Activated T-cell treated with anti-CD3 and anti-CD28 coated beads, Interleukin-2, amount 50 U/mL, for 4 hours (primary cell): ENCODE data around the gene CACNA2D1. TPM values are rescaled to one million over a fixed set of nuclear protein-coding genes. Genes with fewer than 3 reads are reported as not detected.

Experiments
- ATAC-seq, 2 donors: fragments of 200-7000 bp; cut with Tn5 transposase; one replicate each; pipeline ENCODE4 v1.10.0; 2021
- DNase-seq: peaks from one replicate; pipeline ENCODE4 v3.0.0-alpha.2; 2020
- H3K27me3 Mint-ChIP-seq: one replicate; pipeline ENCODE4 v1.8.0; 2021; ENCODE audit warnings: low read depth, mixed read lengths
- H3K36me3 Mint-ChIP-seq: one replicate; pipeline ENCODE4 v1.8.0; 2022; ENCODE audit warnings: mixed read lengths; ENCODE audit not compliant: insufficient read depth
- H3K4me1 Mint-ChIP-seq: one replicate; pipeline ENCODE4 v1.8.0; 2021; ENCODE audit warnings: low read depth, mixed read lengths
- H3K4me3 Mint-ChIP-seq: one replicate; pipeline ENCODE4 v1.8.0; 2021; ENCODE audit warnings: mild to moderate bottlenecking, moderate library complexity, mixed read lengths
- H3K9me3 Mint-ChIP-seq: one replicate; pipeline ENCODE4 v1.8.0; 2021; ENCODE audit warnings: mixed read lengths
- total RNA-seq, 3 donors: library from RNA; stranded (reverse); gene quantifications; one replicate each; pipeline ENCODE4 v1.2.1, GENCODE V29; 2021

Gene CACNA2D1
- total RNA-seq, 3 donors from 2014 or later, result 0.03 to 0.24 (median 0.18) TPM

DNA sequence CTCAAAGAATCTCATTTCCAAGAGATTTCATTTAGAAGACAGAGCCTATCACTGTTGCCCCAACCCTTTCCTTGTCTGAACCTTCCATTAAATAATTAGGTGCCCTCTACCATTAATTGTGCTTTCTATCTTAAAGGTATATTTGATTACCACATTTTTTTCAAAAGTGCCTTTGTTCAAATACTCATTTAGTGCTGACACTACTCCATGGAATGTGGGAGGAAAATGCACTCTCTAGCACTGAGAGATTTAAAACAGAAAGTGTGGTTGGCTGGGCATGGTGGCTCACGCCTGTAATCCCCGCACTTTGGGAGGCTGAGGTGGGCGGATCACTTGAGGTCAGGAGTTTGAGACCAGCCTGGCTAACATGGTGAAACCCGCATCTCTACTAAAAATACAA is 119.8 kb downstream of the CACNA2D1 start:
- Mint-ChIP-seq H3K4me1 (no peaks in the 10 kb centered on the region), H3K4me3 (no peak overlapping the region), H3K9me3 (peaks cover 17% of the 10 kb centered on the region), H3K36me3 (no peaks in the 10 kb centered on the region), H3K27me3 (no peaks in the 10 kb centered on the region)
- DNase-seq (no peak), ATAC-seq (no peak)

- no peak overlapping the region for H3K4me3 Mint-ChIP-seq
- H3K9me3 Mint-ChIP-seq, result peaks cover 4% of the 10 kb centered on the region
- no peak for DNase-seq
- H3K27me3 Mint-ChIP-seq, result no peaks in the 10 kb centered on the region
- no peak for ATAC-seq
- H3K4me1 Mint-ChIP-seq, result no peaks in the 10 kb centered on the region
- H3K36me3 Mint-ChIP-seq, result no peaks in the 10 kb centered on the region
Observed at GRCh38 chr7:82319674-82320118, 123.9 kb downstream of the CACNA2D1 start.

GRCh38 chr7:82318786-82319185 is 124.8 kb downstream of the CACNA2D1 start:
- DNase-seq (no peak), ATAC-seq (no peak)
- H3K27me3 Mint-ChIP-seq, result no peaks in the 10 kb centered on the region
- H3K36me3 Mint-ChIP-seq, result no peaks in the 10 kb centered on the region
- H3K4me3 Mint-ChIP-seq, result no peak overlapping the region
- H3K9me3 Mint-ChIP-seq, result peaks cover 4% of the 10 kb centered on the region
- no peaks in the 10 kb centered on the region for H3K4me1 Mint-ChIP-seq

- no peaks in the 10 kb centered on the region for H3K36me3 Mint-ChIP-seq
- DNase-seq (no peak), ATAC-seq (no peak)
- H3K27me3 Mint-ChIP-seq, result no peaks in the 10 kb centered on the region
- H3K4me1 Mint-ChIP-seq, result no peaks in the 10 kb centered on the region
- H3K9me3 Mint-ChIP-seq, result peaks cover 7% of the 10 kb centered on the region
- no peak overlapping the region for H3K4me3 Mint-ChIP-seq
Observed at GRCh38 chr7:82317760-82318159, 125.8 kb downstream of the CACNA2D1 start.

GRCh38 chr7:82317257-82317721 is 126.3 kb downstream of the CACNA2D1 start:
- DNase-seq, result no peak
- Mint-ChIP-seq H3K36me3 (no peaks in the 10 kb centered on the region), H3K9me3 (peaks cover 7% of the 10 kb centered on the region), H3K27me3 (no peaks in the 10 kb centered on the region), H3K4me3 (no peak overlapping the region), H3K4me1 (no peaks in the 10 kb centered on the region)
- no peak for ATAC-seq

DNA sequence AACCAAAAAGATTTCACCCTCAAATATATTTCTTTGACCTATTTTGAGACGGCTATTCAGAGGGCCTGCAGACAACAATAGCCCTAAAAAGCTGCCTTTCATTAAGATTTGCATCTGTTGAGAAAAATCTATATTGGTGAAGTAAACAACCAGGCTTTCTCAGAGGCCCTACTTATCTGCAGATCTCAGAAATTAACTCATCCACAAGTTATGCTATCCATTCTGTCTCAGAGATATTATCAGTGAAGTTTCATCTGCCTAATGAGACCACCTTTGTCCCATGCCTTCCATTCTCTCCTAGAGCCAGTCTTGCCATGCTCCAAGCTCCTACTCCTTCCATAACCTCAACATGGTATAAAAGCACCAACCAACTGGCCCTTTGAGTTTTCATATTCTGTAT is 130.3 kb downstream of the CACNA2D1 start:
- peaks cover 7% of the 10 kb centered on the region for H3K9me3 Mint-ChIP-seq
- H3K27me3 Mint-ChIP-seq, result no peaks in the 10 kb centered on the region
- ATAC-seq (no peak), DNase-seq (no peak)
- H3K4me3 Mint-ChIP-seq, result no peak overlapping the region
- no peaks in the 10 kb centered on the region for H3K36me3 Mint-ChIP-seq
- no peaks in the 10 kb centered on the region for H3K4me1 Mint-ChIP-seq

- H3K9me3 Mint-ChIP-seq, result peaks cover 7% of the 10 kb centered on the region
- H3K27me3 Mint-ChIP-seq, result no peaks in the 10 kb centered on the region
- no peaks in the 10 kb centered on the region for H3K4me1 Mint-ChIP-seq
- no peaks in the 10 kb centered on the region for H3K36me3 Mint-ChIP-seq
- H3K4me3 Mint-ChIP-seq, result no peak overlapping the region
- DNase-seq, result no peak
- ATAC-seq, result no peak
Observed at GRCh38 chr7:82312646-82313045, 130.9 kb downstream of the CACNA2D1 start.

DNA sequence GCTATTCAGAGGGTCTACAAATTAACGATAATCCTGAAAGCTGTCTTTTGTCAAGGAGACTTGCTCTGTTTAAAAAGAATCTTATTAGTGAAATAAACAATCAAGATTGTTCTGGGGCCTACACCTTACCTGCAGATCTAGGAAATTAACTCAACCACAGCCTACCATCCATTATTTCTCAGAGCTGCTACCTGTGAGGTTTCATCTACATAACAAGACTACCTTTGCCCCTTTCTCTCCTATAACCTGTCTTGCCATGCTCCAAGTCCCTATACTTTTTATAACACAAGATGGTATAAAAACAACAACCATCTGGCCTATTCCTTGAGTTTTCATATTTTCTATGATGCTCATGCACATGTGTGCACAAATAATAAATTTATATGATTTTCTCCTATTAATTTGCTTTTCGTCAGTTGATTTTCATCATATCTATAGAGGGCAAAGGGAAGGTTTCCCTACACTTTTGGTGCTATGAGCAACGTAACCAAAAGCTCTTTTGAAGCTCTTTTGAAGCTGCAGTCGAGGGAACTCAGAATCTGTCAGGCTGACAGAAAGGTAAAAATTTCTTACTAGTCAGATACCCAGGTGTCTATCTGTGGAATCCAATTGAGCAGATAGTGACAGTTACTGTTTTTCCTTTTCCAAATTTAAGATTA is 138.1 kb downstream of the CACNA2D1 start:
- ATAC-seq, result no peak
- peaks cover 9% of the 10 kb centered on the region for H3K9me3 Mint-ChIP-seq
- DNase-seq, result no peak
- no peaks in the 10 kb centered on the region for H3K36me3 Mint-ChIP-seq
- no peaks in the 10 kb centered on the region for H3K27me3 Mint-ChIP-seq
- H3K4me3 Mint-ChIP-seq, result no peak overlapping the region
- no peaks in the 10 kb centered on the region for H3K4me1 Mint-ChIP-seq

GRCh38 chr7:82294865-82295264 is 148.7 kb downstream of the CACNA2D1 start:
- Mint-ChIP-seq H3K9me3 (peaks cover 6% of the 10 kb centered on the region), H3K27me3 (no peaks in the 10 kb centered on the region), H3K36me3 (no peaks in the 10 kb centered on the region), H3K4me1 (no peaks in the 10 kb centered on the region), H3K4me3 (no peak overlapping the region)
- DNase-seq, result no peak
- ATAC-seq, result no peak

DNA sequence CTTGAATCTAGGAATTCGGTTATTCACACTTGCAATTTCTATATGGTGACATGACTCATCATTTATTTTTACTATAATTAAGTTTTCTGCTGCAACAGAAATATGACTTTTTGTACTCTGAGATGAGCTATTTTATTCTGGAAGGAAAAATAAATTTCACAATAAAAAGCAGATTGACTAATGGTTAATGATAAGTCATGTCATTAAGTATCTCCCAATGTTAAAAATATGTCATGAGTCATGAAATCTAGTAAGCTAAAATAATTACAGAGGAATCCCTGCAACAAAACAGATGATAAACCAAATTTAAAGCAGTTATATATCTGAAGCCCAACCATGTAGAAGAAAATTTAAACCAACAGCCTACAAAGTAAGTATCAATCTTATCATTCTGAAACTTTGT is 149.2 kb downstream of the CACNA2D1 start:
- H3K27me3 Mint-ChIP-seq, result no peaks in the 10 kb centered on the region
- H3K4me1 Mint-ChIP-seq, result no peaks in the 10 kb centered on the region
- peaks cover 6% of the 10 kb centered on the region for H3K9me3 Mint-ChIP-seq
- no peak for ATAC-seq
- no peaks in the 10 kb centered on the region for H3K36me3 Mint-ChIP-seq
- H3K4me3 Mint-ChIP-seq, result no peak overlapping the region
- DNase-seq, result no peak

GRCh38 chr7:82293467-82293866 is 150.1 kb downstream of the CACNA2D1 start:
- Mint-ChIP-seq H3K9me3 (peaks cover 6% of the 10 kb centered on the region), H3K4me3 (no peak overlapping the region), H3K4me1 (no peaks in the 10 kb centered on the region), H3K27me3 (no peaks in the 10 kb centered on the region), H3K36me3 (no peaks in the 10 kb centered on the region)
- ATAC-seq, result no peak
- no peak for DNase-seq

DNA sequence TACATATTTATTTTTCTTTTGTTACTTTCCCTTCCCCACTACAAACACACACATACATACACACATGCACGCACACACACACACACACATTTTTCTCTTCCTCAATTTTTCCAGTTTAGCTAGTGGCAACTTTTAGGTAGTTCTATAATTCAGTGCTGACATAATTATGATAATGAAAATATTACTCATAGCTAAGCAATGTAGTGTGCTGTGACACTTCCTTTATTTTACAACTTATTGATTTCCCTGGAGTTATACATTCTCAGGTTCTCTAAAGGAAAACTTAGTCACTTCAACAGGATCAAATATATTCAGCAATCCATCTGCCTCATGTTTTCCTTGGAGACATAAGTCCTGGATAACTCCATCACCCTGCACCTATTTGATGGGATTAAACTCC is 151.6 kb downstream of the CACNA2D1 start:
- ATAC-seq, result no peak
- no peaks in the 10 kb centered on the region for H3K36me3 Mint-ChIP-seq
- H3K4me1 Mint-ChIP-seq, result no peaks in the 10 kb centered on the region
- no peak overlapping the region for H3K4me3 Mint-ChIP-seq
- DNase-seq, result no peak
- H3K27me3 Mint-ChIP-seq, result no peaks in the 10 kb centered on the region
- H3K9me3 Mint-ChIP-seq, result peaks cover 6% of the 10 kb centered on the region

GRCh38 chr7:82289889-82290288 is 153.7 kb downstream of the CACNA2D1 start:
- Mint-ChIP-seq H3K36me3 (no peaks in the 10 kb centered on the region), H3K27me3 (no peaks in the 10 kb centered on the region), H3K4me1 (no peaks in the 10 kb centered on the region), H3K9me3 (peaks cover 4% of the 10 kb centered on the region), H3K4me3 (no peak overlapping the region)
- DNase-seq, result no peak
- ATAC-seq, result no peak

DNA sequence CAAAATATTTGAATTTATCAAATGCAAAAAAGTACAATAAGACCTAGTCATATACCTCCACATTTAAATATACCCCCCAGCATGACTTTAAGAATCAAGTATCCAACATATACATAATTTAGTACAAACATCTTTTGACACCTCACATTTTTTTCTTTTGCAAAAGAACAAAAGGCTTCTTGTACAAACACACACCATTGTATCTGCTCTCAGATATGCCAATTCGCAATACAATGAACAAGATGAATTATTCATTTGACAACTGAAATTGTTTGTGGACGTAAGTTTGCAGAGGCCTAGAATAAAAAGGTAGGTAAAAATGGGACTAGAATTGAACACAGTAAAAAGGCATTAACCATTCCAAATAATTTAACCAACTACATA is 154.4 kb downstream of the CACNA2D1 start:
- Mint-ChIP-seq H3K4me1 (no peaks in the 10 kb centered on the region), H3K27me3 (no peaks in the 10 kb centered on the region), H3K36me3 (no peaks in the 10 kb centered on the region)

GRCh38 chr7:82286798-82287140 is 156.8 kb downstream of the CACNA2D1 start:
- no peak for DNase-seq
- Mint-ChIP-seq H3K9me3 (peaks cover under 1% of the 10 kb centered on the region), H3K27me3 (no peaks in the 10 kb centered on the region), H3K4me1 (no peaks in the 10 kb centered on the region), H3K4me3 (no peak overlapping the region), H3K36me3 (no peaks in the 10 kb centered on the region)
- no peak for ATAC-seq

More for the DNA sequence above, 154.4 kb downstream of the CACNA2D1 start:
- DNase-seq (no peak), ATAC-seq (no peak)
- no peak overlapping the region for H3K4me3 Mint-ChIP-seq
- H3K9me3 Mint-ChIP-seq, result peaks cover 4% of the 10 kb centered on the region
